Stimulated activated naive CD8-positive, alpha-beta T cell treated with anti-CD3 and anti-CD28 coated beads, Interleukin-15, Interleukin-2, amounts not matched to agents 100 ng/mL and 50 ng/mL, for 24 hours (primary cell): ENCODE measurements around the gene PEX5L.

ENCODE experiments used
- H3K27ac Mint-ChIP-seq: one replicate; pipeline ENCODE4 v1.8.0; 2021; ENCODE audit warnings: mild to moderate bottlenecking, mixed read lengths
- H3K27me3 Mint-ChIP-seq: one replicate; pipeline ENCODE4 v1.8.0; 2021; ENCODE audit warnings: mixed read lengths
- H3K36me3 Mint-ChIP-seq: one replicate; pipeline ENCODE4 v1.8.0; 2021; ENCODE audit warnings: low read depth, mixed read lengths
- H3K4me1 Mint-ChIP-seq: one replicate; pipeline ENCODE4 v1.8.0; 2021; ENCODE audit warnings: low read depth, mixed read lengths
- H3K4me3 Mint-ChIP-seq: one replicate; pipeline ENCODE4 v1.8.0; 2021; ENCODE audit warnings: mild to moderate bottlenecking, mixed read lengths
- H3K9me3 Mint-ChIP-seq: one replicate; pipeline ENCODE4 v1.8.0; 2021; ENCODE audit warnings: mixed read lengths

PEX5L gene

GRCh38 chr3:179871782-179872181, 165.0 kb downstream of the PEX5L start:
- Mint-ChIP-seq H3K4me3 (no peak overlapping the region), H3K36me3 (no peaks in the 10 kb centered on the region), H3K27me3 (no peaks in the 10 kb centered on the region), H3K4me1 (no peaks in the 10 kb centered on the region), H3K9me3 (no peaks in the 10 kb centered on the region), H3K27ac (no peak overlapping the region)

- Mint-ChIP-seq H3K27me3 (no peaks in the 10 kb centered on the region), H3K27ac (no peak overlapping the region), H3K9me3 (no peaks in the 10 kb centered on the region), H3K36me3 (no peaks in the 10 kb centered on the region), H3K4me1 (no peaks in the 10 kb centered on the region), H3K4me3 (no peak overlapping the region)
Observed at GRCh38 chr3:179868715-179869114, 168.0 kb downstream of the PEX5L start.

DNA sequence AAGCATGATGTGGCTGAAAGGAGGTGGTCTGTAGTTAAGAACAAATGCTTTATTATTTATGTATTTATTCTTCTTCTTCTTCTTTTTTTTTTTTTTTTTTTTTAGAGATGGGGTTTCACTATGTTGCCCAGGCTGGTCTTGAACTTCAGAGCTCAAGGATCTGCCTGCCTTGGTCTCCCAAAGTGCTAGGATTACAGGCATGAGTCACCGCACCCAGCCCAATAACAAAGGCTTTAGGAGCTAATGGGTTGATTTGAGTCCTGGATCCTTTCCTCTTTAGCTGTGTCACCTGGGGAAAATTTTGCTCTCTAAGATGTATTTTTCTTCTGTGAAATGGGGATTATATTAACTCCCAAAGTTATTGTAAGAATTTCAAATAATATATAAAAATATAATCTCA, 168.8 kb downstream of the PEX5L start:
- no peaks in the 10 kb centered on the region for H3K4me1 Mint-ChIP-seq
- no peaks in the 10 kb centered on the region for H3K27me3 Mint-ChIP-seq
- H3K9me3 Mint-ChIP-seq = no peaks in the 10 kb centered on the region
- H3K27ac Mint-ChIP-seq = no peak overlapping the region
- H3K4me3 Mint-ChIP-seq = no peak overlapping the region
- no peaks in the 10 kb centered on the region for H3K36me3 Mint-ChIP-seq

DNA sequence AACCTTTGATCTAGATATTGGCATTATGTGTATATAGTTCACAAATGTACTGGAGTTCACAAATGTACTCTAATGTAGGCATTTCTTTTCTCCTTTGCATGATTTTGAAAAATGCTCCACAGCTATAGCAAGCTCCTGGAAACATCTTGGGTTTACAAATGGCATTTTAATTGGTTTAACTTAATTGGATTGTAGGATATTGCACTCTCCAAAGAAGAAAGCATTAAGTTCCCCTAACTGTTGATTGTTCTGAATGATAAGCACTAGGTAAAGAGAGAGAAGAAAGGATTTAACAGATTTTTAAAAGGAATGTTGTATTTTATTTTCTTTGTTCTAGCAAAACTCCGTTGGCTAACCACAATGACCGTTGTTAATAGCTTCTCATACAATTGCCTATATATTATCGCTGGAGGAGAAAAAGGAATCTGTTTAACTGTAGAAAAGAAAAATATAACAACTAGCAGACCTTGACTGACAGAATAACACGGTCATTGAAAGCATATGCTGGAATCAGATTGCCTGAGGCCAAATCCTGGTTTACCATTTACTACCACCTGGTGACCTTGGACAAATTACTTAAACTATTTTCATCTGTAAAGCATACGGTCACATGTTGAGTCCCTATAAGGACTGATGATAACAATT, 170.8 kb downstream of the PEX5L start:
- Mint-ChIP-seq H3K36me3 (no peaks in the 10 kb centered on the region), H3K9me3 (no peaks in the 10 kb centered on the region), H3K27me3 (no peaks in the 10 kb centered on the region), H3K27ac (no peak overlapping the region), H3K4me1 (no peaks in the 10 kb centered on the region), H3K4me3 (no peak overlapping the region)

GRCh38 chr3:179861953-179862352, 174.8 kb downstream of the PEX5L start:
- Mint-ChIP-seq H3K27me3 (peaks cover 4% of the 10 kb centered on the region), H3K4me3 (no peak overlapping the region), H3K9me3 (no peaks in the 10 kb centered on the region), H3K36me3 (no peaks in the 10 kb centered on the region), H3K4me1 (no peaks in the 10 kb centered on the region), H3K27ac (no peak overlapping the region)

GRCh38 chr3:179861292-179861691, 175.4 kb downstream of the PEX5L start:
- Mint-ChIP-seq H3K27me3 (peaks cover 4% of the 10 kb centered on the region), H3K4me1 (no peaks in the 10 kb centered on the region), H3K4me3 (no peak overlapping the region), H3K9me3 (no peaks in the 10 kb centered on the region), H3K36me3 (no peaks in the 10 kb centered on the region), H3K27ac (no peak overlapping the region)

- H3K27me3 Mint-ChIP-seq = peaks cover 4% of the 10 kb centered on the region
- no peak overlapping the region for H3K27ac Mint-ChIP-seq
- no peaks in the 10 kb centered on the region for H3K9me3 Mint-ChIP-seq
- H3K4me1 Mint-ChIP-seq = no peaks in the 10 kb centered on the region
- no peak overlapping the region for H3K4me3 Mint-ChIP-seq
- no peaks in the 10 kb centered on the region for H3K36me3 Mint-ChIP-seq
Observed at GRCh38 chr3:179860275-179861107, 176.2 kb downstream of the PEX5L start.

DNA sequence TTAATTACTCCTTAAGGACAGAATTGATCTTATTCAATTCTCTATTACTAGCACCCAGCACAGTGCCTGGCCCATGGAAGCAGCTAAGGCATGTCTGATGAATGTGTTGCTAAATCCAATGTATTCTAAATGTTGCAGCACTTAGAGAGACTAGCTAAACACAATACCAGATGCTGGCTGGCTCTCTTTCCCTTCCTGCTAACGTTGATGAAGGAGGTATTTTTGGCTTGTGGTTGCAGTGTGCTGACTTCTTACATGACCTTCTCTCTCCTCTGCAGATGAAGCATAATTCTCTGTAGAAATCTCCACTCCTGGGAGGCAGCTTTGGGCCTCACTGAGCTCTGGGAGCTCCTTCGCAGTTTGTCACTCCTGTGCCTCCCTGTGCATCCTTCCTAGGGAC, 183.6 kb downstream of the PEX5L start:
- peaks cover 3% of the 10 kb centered on the region for H3K27me3 Mint-ChIP-seq
- no peaks in the 10 kb centered on the region for H3K4me1 Mint-ChIP-seq
- H3K9me3 Mint-ChIP-seq = no peaks in the 10 kb centered on the region
- H3K36me3 Mint-ChIP-seq = no peaks in the 10 kb centered on the region
- H3K27ac Mint-ChIP-seq = no peak overlapping the region
- H3K4me3 Mint-ChIP-seq = no peak overlapping the region

- H3K4me3 Mint-ChIP-seq = no peak overlapping the region
- no peaks in the 10 kb centered on the region for H3K4me1 Mint-ChIP-seq
- H3K27ac Mint-ChIP-seq = no peak overlapping the region
Observed at GRCh38 chr3:179852142-179852905, 184.4 kb downstream of the PEX5L start.

GRCh38 chr3:179848711-179849110, 188.0 kb downstream of the PEX5L start:
- Mint-ChIP-seq H3K27me3 (peaks cover 5% of the 10 kb centered on the region), H3K4me3 (no peak overlapping the region), H3K36me3 (no peaks in the 10 kb centered on the region), H3K9me3 (no peaks in the 10 kb centered on the region), H3K4me1 (no peaks in the 10 kb centered on the region), H3K27ac (no peak overlapping the region)

More at GRCh38 chr3:179852142-179852905, 184.4 kb downstream of the PEX5L start:
- Mint-ChIP-seq H3K27me3 (peaks cover 3% of the 10 kb centered on the region), H3K9me3 (no peaks in the 10 kb centered on the region), H3K36me3 (no peaks in the 10 kb centered on the region)

- H3K4me1 Mint-ChIP-seq = no peaks in the 10 kb centered on the region
- H3K4me3 Mint-ChIP-seq = no peak overlapping the region
Observed at GRCh38 chr3:179842061-179842460, 194.7 kb downstream of the PEX5L start.

GRCh38 chr3:179840985-179841384, 195.8 kb downstream of the PEX5L start:
- H3K4me1 Mint-ChIP-seq = no peaks in the 10 kb centered on the region
- peaks cover 13% of the 10 kb centered on the region for H3K27me3 Mint-ChIP-seq
- no peak overlapping the region for H3K4me3 Mint-ChIP-seq
- no peak overlapping the region for H3K27ac Mint-ChIP-seq
- no peaks in the 10 kb centered on the region for H3K36me3 Mint-ChIP-seq
- H3K9me3 Mint-ChIP-seq = no peaks in the 10 kb centered on the region

More at GRCh38 chr3:179842061-179842460, 194.7 kb downstream of the PEX5L start:
- no peaks in the 10 kb centered on the region for H3K9me3 Mint-ChIP-seq
- no peak overlapping the region for H3K27ac Mint-ChIP-seq
- peaks cover 13% of the 10 kb centered on the region for H3K27me3 Mint-ChIP-seq
- H3K36me3 Mint-ChIP-seq = no peaks in the 10 kb centered on the region

- H3K4me1 Mint-ChIP-seq = no peaks in the 10 kb centered on the region
- peaks cover 10% of the 10 kb centered on the region for H3K27me3 Mint-ChIP-seq
- H3K27ac Mint-ChIP-seq = no peak overlapping the region
- H3K4me3 Mint-ChIP-seq = no peak overlapping the region
- no peaks in the 10 kb centered on the region for H3K9me3 Mint-ChIP-seq
- H3K36me3 Mint-ChIP-seq = no peaks in the 10 kb centered on the region
Observed at GRCh38 chr3:179837374-179837773, 199.4 kb downstream of the PEX5L start.

DNA sequence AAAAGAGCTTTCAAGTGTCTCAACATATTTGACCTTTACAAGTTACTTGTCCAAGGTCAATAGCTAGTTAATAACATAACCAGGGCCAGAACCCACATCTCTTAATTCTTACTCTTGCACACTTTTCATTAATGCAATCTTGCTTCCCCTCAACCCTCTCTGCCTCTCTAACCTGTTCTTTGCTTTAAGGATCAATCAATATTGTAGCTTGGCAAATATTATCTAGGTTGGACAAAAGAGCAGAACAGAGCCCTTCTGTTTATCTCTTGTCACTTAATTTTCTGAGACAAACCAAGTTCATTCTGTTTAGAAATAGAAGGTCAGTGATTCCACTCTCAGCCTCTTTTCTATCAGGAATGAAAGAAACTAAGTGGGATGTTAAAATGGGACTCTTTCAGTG, 203.4 kb downstream of the PEX5L start:
- H3K27me3 Mint-ChIP-seq = no peaks in the 10 kb centered on the region
- no peaks in the 10 kb centered on the region for H3K9me3 Mint-ChIP-seq
- H3K4me3 Mint-ChIP-seq = no peak overlapping the region
- no peak overlapping the region for H3K27ac Mint-ChIP-seq
- no peaks in the 10 kb centered on the region for H3K36me3 Mint-ChIP-seq
- H3K4me1 Mint-ChIP-seq = no peaks in the 10 kb centered on the region

DNA sequence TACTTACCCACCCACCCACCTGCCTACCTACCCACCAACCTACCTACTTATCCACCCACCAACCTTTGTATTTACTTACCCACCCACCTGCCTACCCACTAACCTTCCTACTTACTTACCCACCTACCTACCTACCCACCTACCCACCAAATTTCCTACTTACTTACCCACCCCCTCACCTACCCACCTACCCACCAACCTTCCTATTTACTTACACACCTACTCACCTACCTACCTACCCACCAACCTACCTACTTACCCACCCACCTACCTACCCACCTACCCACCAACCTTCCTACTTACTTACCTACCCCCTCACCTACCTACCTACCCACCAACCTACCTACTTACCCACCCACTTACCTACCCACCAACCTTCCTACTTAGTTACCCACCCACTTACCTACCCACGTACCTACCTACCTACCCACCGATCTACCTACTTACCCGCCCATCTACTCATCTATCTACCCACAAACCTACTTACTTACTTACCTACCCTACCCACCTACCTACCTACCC, 204.3 kb downstream of the PEX5L start:
- no peak overlapping the region for H3K27ac Mint-ChIP-seq
- H3K4me1 Mint-ChIP-seq = no peaks in the 10 kb centered on the region
- no peak overlapping the region for H3K4me3 Mint-ChIP-seq
- H3K36me3 Mint-ChIP-seq = no peaks in the 10 kb centered on the region
- H3K9me3 Mint-ChIP-seq = no peaks in the 10 kb centered on the region
- H3K27me3 Mint-ChIP-seq = no peaks in the 10 kb centered on the region
